Measurements from ENCODE around the gene MFSD6L.

DNA sequence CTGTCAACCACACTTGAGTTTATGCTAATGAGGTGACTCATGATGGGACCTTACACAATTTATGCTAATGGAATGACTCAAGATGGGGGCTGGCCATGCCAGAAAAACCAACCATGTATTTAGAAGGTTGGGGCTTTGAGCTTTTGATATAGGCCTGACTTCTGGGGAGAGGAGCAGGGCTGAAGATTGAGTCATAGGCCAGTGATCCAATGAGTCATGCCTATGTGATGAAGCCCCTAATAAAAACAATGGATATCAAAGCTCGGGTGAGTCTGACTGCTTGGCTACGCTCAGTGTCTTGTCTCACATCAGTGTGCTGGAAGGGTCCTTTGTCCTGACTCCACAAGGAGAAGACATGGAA lies 7.3 kb downstream of the MFSD6L start:
- TF ChIP-seq CTCF (IDR thresholded peaks at IDR 0.05) (no peak), POLR2A (IDR thresholded peaks at IDR 0.05) (no peak)
